Motor neuron (in vitro differentiated cells): Measurements from ENCODE around the gene MAP2K7. TPM values are rescaled to one million over a fixed set of nuclear protein-coding genes. Genes with fewer than 3 reads are reported as not detected.

ENCODE experiments used
- ATAC-seq, 8 experiments: fragments of 200-7000 bp; cut with Tn5 transposase; replicated peaks in 6 of 8; 2 replicates each; pipeline ENCODE4 v1.8.0; 2021; ENCODE audit warnings: mild to moderate bottlenecking in 8 of 8, moderate library complexity in 8 of 8
- H3K27ac ChIP-seq, 2 donors: fragments of 250-450 bp; sonication (Bioruptor Pico); 2 replicates each; pipeline ENCODE4 v1.9.0; 2021; ENCODE audit warnings: antibody characterized with exemption in 2 of 2, mild to moderate bottlenecking in 2 of 2, moderate library complexity in 1 of 2
- H3K4me1 ChIP-seq, 2 donors: fragments of 250-450 bp; sonication (Bioruptor Pico); replicated peaks in 1 of 2; 2 replicates each; pipeline ENCODE4 v1.6.1; 2021; ENCODE audit warnings: antibody characterized with exemption in 2 of 2, mild to moderate bottlenecking in 2 of 2, moderate library complexity in 1 of 2
- H3K4me3 ChIP-seq, 5 donors: fragments of 250-450 bp; sonication (Bioruptor Pico); 2 replicates each; pipeline ENCODE4 v1.9.0; 2021; ENCODE audit warnings: antibody characterized with exemption in 5 of 5, mild to moderate bottlenecking in 5 of 5, moderate library complexity in 4 of 5
- WGBS, 10 experiments: fragments of 450-650 bp; shearing (Covaris generic); methylation state at CpG; one replicate each; pipeline ENCODE4 v1.0.0; 2022; 5-methylcytosine and 5-hydroxymethylcytosine counted together
- in situ Hi-C, 9 experiments: fragments of 400-800 bp; cut with MboI; loops; one replicate each; pipeline ENCODE4 v1.15.0; 2021; ENCODE audit warnings: low sequenced_read_pairs in 9 of 9, low pct_unique_long_range_greater_than_20kb in 2 of 9; ENCODE audit not compliant: unreplicated experiment in 9 of 9
- total RNA-seq, 8 experiments: library from RNA; unstranded; fragments of 300-600 nt; gene quantifications; 2 replicates each; pipeline versions ENCODE4 v1.2.3 to v1.2.4, GENCODE V29; 2022

Gene MAP2K7
- total RNA-seq, 8 experiments from 2014 or later = 10.3 to 28.2 (median 16.9) TPM

DNA sequence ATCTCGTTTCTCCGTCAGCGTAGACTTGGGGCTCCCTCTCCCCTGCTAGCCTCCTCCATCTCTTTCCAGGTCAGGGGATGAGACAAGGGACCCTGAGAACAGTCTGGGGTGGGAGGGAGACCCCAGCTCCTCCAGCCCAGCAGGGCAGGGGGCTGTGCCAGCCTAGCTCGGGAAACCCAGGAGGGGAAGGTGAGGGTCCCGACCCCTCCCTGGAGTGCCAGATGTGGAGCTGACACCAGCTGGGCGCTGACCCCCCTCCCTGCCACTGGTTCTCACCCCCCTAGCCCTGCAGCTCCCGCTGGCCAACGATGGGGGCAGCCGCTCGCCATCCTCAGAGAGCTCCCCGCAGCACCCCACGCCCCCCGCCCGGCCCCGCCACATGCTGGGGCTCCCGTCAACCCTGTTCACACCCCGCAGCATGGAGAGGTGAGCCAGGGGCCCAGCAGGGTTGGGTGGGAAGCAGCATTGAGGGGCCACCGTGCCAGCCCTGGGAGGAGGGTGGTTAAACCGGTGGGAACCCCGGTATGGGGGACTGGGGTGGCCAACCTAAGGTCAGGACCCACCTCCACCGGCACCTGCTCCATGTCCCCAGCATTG is 5.9 kb downstream of the MAP2K7 start:
- WGBS, 10 experiments = no CpG with 5 or more reads among the region's 21 CpGs
- no peak overlapping the region for H3K27ac ChIP-seq
- no peak for ATAC-seq
- no peak overlapping the region for H3K4me3 ChIP-seq
- peaks cover 9 to 10% of the 10 kb centered on the region in 2 donors for H3K4me1 ChIP-seq
- in situ Hi-C loops = no loop called here

DNA sequence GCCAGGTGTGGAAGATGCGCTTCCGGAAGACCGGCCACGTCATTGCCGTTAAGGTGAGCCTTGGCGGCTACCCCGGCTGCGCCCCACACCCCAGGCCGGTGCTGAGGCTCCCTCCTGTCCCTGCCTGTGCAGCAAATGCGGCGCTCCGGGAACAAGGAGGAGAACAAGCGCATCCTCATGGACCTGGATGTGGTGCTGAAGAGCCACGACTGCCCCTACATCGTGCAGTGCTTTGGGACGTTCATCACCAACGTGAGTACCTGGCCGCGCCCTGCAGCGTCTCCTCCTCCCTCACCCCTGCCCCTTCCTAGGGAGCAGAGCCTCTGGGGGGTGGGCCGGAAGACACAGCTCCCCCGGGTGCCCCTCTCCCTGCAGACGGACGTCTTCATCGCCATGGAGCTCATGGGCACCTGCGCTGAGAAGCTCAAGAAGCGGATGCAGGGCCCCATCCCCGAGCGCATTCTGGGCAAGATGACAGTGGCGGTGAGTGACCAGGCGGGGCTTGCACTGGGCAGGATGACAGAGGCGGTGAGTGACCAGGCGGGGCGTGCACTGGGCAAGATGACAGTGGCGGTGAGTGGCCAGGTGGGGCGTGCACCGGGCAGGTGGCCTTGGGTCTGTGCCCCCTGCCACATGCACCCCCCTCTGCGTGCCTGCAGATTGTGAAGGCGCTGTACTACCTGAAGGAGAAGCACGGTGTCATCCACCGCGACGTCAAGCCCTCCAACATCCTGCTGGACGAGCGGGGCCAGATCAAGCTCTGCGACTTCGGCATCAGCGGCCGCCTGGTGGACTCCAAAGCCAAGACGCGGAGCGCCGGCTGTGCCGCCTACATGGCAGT is 6.9 kb downstream of the MAP2K7 start:
- Histone ChIP-seq H3K27ac (no peak overlapping the region), H3K4me1 (peaks cover 0 to under 1% of the 10 kb centered on the region in 2 donors), H3K4me3 (no peak overlapping the region)
- ATAC-seq = no peak
- in situ Hi-C loops = no loop called here
- WGBS, 10 experiments = 92 to 100% (median 97%) methylated on average over 2 to 5 of the region's 54 CpGs; no CpG with 5 or more reads in 6 of the 10 experiments

DNA sequence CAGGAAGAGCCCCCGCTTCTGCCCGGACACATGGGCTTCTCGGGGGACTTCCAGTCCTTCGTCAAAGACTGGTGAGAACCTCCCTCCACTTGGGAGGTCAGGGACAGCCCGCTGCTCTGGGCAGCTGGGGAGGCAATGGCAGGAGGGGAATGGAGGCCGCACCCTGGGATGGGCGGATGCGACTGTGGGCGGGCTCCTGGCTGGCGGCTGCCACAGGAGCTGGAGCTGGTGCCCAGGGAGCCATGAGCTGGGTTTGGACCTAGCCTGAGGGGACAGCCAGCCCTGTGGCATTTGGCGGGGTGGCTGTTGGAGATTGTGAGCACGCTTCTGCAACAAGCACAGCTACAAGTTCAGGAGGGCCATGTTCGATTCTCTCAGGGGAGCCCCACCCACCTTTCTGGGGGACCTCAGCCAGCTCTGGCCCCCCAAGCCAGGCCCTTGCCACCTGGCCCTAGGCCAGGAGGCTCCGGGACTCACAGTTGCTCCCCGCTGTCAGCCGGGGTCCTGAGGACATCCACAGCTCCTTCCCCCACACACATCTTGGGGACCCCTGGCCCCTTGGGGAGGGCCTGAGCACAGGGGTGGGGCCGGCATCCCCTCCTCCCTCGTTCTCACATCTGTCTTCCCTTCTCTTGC is 7.9 kb downstream of the MAP2K7 start:
- in situ Hi-C loops = no loop called here
- peak in 3 of 8 experiments; percentile 7 to 64 (median 40) for ATAC-seq
- 26 to 75% methylated on average over 4 to 7 of the region's 18 CpGs; no CpG with 5 or more reads in 8 of the 10 experiments for WGBS, 10 experiments
- Histone ChIP-seq H3K4me1 (peaks cover 6 to 10% of the 10 kb centered on the region in 2 donors), H3K4me3 (no peak overlapping the region), H3K27ac (no peak overlapping the region)

DNA sequence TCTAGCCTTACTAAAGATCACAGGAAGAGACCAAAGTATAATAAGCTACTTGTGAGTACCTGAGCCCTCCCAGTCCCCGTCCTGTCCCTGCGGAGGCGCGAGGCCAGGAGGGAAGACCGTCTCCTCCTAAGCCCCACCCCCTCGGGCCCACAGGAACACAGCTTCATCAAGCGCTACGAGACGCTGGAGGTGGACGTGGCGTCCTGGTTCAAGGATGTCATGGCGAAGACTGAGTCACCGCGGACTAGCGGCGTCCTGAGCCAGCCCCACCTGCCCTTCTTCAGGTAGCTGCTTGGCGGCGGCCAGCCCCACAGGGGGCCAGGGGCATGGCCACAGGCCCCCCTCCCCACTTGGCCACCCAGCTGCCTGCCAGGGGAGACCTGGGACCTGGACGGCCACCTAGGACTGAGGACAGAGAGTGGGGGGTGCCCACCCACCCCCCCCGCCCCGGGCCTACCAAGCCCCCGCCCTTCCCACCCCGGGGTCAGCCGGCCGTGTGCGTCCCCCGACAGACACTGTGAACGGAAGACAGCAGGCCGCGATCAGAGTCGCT is 8.5 kb downstream of the MAP2K7 start:
- no peak for ATAC-seq
- Histone ChIP-seq H3K4me3 (no peak overlapping the region), H3K4me1 (peaks cover 6 to 15% of the 10 kb centered on the region in 2 donors), H3K27ac (no peak overlapping the region)
- WGBS, 10 experiments = 80 to 94% methylated on average over 2 to 10 of the region's 31 CpGs; no CpG with 5 or more reads in 8 of the 10 experiments
- in situ Hi-C loops = no loop called here

DNA sequence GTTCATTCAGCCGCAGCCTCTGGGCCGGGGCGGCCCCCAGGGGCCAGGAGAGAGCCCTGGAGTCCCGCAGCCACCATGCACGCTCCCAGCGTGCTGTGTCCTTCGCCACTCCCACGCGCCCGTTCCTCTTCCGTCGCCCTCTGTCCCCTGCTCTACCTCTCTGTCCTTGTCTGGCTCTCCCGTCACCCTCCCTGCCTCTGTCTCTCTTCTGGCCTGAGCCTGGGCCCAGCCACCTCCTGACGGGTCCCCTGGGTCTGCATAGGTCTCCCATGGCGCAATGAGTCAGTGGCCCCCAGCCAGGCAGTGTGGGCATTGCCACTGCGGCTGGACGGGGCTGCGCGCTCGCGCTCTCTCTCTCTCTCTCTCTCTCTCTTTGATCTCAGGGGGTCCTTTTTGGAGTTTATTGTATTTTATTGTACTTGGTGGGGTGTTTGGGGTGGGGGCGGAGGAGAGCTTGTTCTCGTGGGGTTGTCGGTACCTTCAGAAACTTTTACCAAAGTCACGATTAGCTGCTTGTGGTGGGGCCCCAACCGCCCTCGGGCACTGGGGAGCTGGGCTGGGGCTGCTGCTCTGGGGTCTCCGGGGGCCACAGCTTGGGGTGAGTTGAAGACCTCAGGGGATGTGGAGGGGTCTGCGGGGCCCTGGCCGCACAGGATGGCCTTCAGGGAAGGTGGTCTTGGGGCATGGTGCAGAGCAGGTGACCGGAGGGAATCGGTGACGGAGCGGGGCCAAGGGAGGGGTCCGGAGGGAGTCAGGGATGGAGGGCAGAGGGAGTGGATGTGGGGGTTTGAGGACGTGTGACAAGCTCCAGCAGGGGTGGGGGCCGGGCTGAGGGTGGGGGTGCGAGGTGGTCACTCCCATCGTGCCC is 9.3 kb downstream of the MAP2K7 start:
- in situ Hi-C loops = no loop called here

DNA sequence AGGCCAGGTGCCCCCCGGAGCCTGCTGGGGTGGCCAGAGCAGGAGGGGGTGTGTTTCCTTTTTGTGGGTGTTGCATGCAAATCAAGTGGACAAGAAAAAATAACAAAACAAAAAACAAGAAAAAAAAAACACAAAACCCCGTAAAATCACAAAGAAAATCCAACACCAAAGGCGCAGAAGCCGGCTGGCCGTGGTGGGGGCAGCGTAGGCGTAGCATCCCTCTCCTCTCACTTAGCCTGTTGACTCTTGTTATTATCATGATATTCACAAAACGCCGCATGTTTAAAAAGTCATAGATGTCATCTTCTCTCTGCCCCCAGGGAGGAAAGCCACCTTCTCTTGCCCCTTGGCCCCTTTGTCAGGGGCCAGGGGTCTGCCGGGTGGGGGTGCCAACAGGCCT is 10.0 kb downstream of the MAP2K7 start:
- in situ Hi-C loops = no loop called here
- WGBS, 10 experiments = 64 to 97% (median 87%) methylated on average over 2 to 9 of the region's 10 CpGs; no CpG with 5 or more reads in 1 of the 10 experiments
- no peak overlapping the region for H3K27ac ChIP-seq
- H3K4me1 ChIP-seq = peaks cover 8 to 22% of the 10 kb centered on the region in 2 donors
- no peak for ATAC-seq
- no peak overlapping the region for H3K4me3 ChIP-seq

More for the DNA sequence above, 9.3 kb downstream of the MAP2K7 start:
- WGBS, 10 experiments = 80 to 97% (median 92%) methylated on average over 1 to 17 of the region's 39 CpGs; no CpG with 5 or more reads in 7 of the 10 experiments
- no peak for ATAC-seq
- H3K4me3 ChIP-seq = no peak overlapping the region
- H3K27ac ChIP-seq = no peak overlapping the region
- H3K4me1 ChIP-seq = peaks cover 6 to 20% of the 10 kb centered on the region in 2 donors

DNA sequence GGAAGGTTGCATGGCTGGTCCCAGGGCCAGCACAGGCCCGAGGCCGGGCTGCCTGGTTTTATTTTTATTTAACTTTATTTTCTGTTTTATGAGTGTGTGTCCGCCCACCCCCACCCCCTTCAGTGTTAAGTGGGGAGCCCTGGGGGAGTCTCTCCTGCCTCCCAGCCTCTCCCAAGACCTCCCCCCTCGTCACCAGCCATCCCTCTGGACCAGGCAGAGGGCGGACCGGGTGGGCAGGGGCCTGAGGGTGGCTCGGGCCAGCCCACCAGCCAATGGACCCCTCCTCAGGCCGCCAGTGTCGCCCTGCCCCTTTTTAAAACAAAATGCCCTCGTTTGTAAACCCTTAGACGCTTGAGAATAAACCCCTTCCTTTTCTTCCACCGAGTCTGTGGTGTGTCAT is 10.4 kb downstream of the MAP2K7 start:
- H3K27ac ChIP-seq = no peak overlapping the region
- in situ Hi-C loops = no loop called here
- H3K4me3 ChIP-seq = no peak overlapping the region
- ATAC-seq = no peak
- H3K4me1 ChIP-seq = peaks cover 8 to 22% of the 10 kb centered on the region in 2 donors
- WGBS, 10 experiments = 40 to 100% (median 74%) methylated on average over 1 to 5 of the region's 12 CpGs; no CpG with 5 or more reads in 6 of the 10 experiments

DNA sequence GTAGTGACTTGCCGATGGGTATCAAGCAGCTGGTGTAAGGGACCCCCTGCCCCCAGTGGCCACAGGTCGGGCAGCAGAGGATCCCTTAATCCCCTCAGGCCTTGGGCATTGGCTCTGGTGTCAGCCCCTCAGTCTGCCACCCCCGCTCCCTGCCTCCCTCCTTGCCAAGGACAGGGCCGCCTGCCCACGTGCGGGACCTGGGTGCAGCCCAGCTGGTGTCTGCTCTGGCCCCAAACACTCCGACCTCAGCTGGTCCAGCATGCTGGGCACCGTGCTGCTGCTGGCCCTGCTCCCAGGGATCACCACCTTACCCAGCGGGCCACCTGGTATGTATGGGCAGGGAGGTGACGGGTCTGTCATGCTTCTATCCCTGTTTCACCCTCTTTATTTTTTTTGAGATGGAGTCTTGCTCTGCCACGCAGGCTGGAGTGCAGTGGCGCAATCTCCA is 10.9 kb downstream of the MAP2K7 start, which contains the start of gene TGFBR3L:
TSS of gene TGFBR3L (plus strand) at position 233 of the 448 bp plus-strand sequence.
- H3K4me3 ChIP-seq = no peak within 1 kb of the TSS
- H3K4me1 ChIP-seq = peaks cover 9 to 23% of the 10 kb centered on the region in 2 donors
- ATAC-seq = no peak
- H3K27ac ChIP-seq = no peak within 1 kb of the TSS
- in situ Hi-C loops = no loop called here
- WGBS, 10 experiments = 70 to 100% (median 100%) methylated on average over 1 to 2 of the region's 12 CpGs; no CpG with 5 or more reads in 6 of the 10 experiments

DNA sequence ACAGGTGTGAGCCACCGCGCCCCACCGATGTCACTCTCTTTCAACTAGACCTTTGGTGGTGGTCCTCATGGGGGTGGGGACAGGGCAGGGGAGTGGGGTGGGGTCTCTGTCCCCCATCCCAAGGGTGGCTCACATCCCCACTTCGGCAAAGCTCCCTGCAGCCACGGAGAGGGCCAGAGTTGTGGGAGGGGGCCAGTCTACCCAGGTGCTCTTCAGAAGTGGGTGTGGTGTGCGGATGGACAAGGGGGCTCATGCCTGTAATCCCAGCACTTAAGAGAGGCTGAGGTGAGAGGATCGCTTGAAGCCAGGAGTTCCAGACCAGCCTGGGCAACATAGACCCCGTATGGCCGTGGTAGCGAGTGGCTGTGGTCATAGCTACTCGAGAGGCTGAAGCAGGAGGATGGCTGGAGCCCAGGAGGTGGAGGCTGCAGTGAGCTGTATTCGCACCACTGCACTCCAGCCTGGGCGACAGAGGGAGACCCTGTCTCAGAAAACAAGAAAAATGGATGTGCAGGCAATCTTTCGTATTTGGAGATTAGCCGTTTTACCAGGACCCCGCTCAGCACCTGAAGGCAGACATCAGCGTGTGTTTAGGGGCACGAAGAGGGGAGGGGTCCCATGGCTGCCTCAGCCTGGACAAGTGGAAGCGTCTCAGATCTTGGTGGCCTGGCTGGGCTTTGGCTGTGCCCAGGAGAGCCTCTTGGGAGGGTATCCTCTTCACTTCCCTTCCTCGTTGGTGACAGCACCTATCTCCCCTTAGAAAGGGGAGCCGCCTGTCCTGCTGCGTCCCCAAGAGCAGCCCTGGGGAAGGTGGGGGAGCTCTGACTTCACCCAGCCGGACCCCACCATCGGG is 11.8 kb downstream of the MAP2K7 start:
- 0 to 76% (median 45%) methylated on average over 2 to 13 of the region's 24 CpGs; no CpG with 5 or more reads in 4 of the 10 experiments for WGBS, 10 experiments
- H3K27ac ChIP-seq = no peak overlapping the region
- in situ Hi-C loops = no loop called here
- peaks cover 11 to 24% of the 10 kb centered on the region in 2 donors for H3K4me1 ChIP-seq
- ATAC-seq = no peak
- peak overlapping the region in 3 of 5 donors; percentile 18 to 30 (median 28) for H3K4me3 ChIP-seq

DNA sequence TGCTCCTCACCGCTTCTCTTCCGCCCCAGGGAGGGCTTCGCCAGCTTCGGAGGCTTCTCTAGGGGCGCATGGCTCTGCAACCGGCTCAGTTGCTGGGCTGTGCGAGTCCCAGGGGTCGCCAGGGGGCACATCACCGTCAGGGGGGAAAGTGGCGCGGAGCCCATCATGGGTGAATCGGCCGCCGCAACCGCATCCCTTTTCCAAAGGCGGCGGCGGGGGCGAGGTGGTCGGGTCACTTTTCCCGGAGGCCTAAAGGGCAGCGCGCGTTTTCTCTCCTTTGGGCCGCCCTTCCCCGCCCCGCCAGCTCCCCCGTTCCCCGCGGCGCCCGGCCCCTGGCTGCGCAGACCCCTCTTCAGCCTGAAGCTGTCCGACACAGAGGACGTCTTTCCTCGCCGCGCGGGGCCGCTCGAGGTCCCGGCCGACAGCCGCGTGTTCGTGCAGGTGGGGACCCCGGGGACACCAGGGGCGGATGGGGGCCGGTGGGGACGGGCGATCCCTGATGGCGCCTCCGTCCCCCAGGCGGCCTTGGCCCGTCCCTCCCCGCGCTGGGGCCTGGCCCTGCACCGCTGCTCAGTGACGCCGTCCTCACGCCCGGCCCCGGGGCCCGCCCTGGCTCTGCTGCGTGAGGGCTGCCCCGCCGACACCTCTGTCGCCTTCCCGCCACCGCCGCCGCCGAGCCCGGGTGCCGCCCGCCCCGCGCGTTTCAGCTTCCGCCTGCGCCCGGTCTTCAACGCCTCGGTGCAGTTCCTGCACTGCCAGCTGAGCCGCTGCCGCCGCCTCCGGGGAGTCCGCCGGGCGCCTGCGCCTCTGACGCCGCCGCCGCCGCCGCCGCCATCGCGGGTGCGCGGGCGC is 12.7 kb downstream of the MAP2K7 start:
- peak in 3 of 8 experiments; percentile 1 to 8 (median 7) for ATAC-seq
- Histone ChIP-seq H3K27ac (no peak overlapping the region), H3K4me3 (peak overlapping the region in 4 of 5 donors; percentile 2 to 30 (median 23)), H3K4me1 (peaks cover 11 to 25% of the 10 kb centered on the region in 2 donors)
- 0% methylated on average over 2 of the region's 104 CpGs; no CpG with 5 or more reads in 9 of the 10 experiments for WGBS, 10 experiments
- in situ Hi-C loops = no loop called here

DNA sequence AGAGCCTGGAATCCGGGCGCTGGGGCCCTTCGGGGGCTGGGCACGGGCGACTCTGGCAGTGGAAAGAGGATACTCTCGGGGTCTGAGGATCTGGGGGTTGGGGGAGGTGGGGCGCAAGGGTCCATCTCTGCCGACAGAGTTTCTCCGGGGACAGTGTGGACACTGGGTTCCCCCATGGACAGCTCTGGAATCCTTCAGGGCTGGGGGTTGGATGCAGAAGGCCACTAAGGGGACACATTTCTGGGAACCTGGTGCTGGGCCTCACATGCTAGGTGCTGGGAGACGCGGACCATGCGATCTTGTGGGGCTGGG is 13.2 kb downstream of the MAP2K7 start:
- in situ Hi-C loops = no loop called here
- Histone ChIP-seq H3K27ac (no peak overlapping the region), H3K4me1 (peaks cover 17 to 31% of the 10 kb centered on the region in 2 donors), H3K4me3 (peak overlapping the region in 3 of 5 donors; percentile 18 to 30 (median 28))
- WGBS, 10 experiments = no CpG with 5 or more reads among the region's 12 CpGs
- ATAC-seq = no peak
